Measurements from ENCODE around the gene LPCAT1. TPM values are rescaled to one million over a fixed set of nuclear protein-coding genes. Genes with fewer than 3 reads are reported as not detected.
A peak's percentile ranks its signal among the peaks of the same experiment; 100 is the strongest.

LPCAT1 gene
- total and polyA plus RNA-seq, 2 experiments from 2014 or later: 22.2 to 48.4 TPM

GRCh38 chr5:1554410-1554967 is 30.7 kb upstream of the LPCAT1 start:
- Histone ChIP-seq H3K4me2 (ENCODE audit: unreplicated experiment) (no peak overlapping the region), H3K9me3 (ENCODE audit: low read depth) (no peaks in the 10 kb centered on the region), H3K79me2 (ENCODE audit: insufficient read depth) (no peaks in the 10 kb centered on the region), H2AFZ (no peak overlapping the region), H3K27me3 (replicated peaks; ENCODE audit: insufficient read depth) (no peaks in the 10 kb centered on the region; the same call in 1 of the 2 replicates), H3K4me1 (ENCODE audit: insufficient read depth) (peaks cover 10% of the 10 kb centered on the region), H3F3A (ENCODE audit: insufficient read depth) (no peaks in the 10 kb centered on the region), H3K9me2 (ENCODE audit: insufficient read depth) (no peaks in the 10 kb centered on the region), H3K27ac (no peak overlapping the region), H3K9ac (no peak overlapping the region), H3K4me3 (no peak overlapping the region), H4K20me1 (ENCODE audit: insufficient read depth) (no peaks in the 10 kb centered on the region), H3K36me3 (ENCODE audit: low read depth) (no peaks in the 10 kb centered on the region)
- DNase-seq: no peak
- TF ChIP-seq EZH2phosphoT487 (IDR thresholded peaks at IDR 0.05; ENCODE audit: insufficient read depth, low read depth) (no peak), EZH2 (IDR thresholded peaks at IDR 0.05; ENCODE audit: insufficient read depth, poor library complexity, severe bottlenecking) (no peak)
- WGBS, 2 experiments (ENCODE audit: low coverage in 1 of 2, low lambda C conversion rate in 2 of 2, missing lambda C conversion rate in 2 of 2): 91 to 94% methylated on average over 11 of the region's 11 CpGs
- in situ Hi-C loops (cut with MboI): no loop called here

- Histone ChIP-seq H3K4me3 (no peak overlapping the region), H3K79me2 (ENCODE audit: insufficient read depth) (no peaks in the 10 kb centered on the region), H4K20me1 (ENCODE audit: insufficient read depth) (no peaks in the 10 kb centered on the region), H3K4me1 (ENCODE audit: insufficient read depth) (peaks cover 10% of the 10 kb centered on the region), H3F3A (ENCODE audit: insufficient read depth) (no peaks in the 10 kb centered on the region), H3K27me3 (replicated peaks; ENCODE audit: insufficient read depth) (no peaks in the 10 kb centered on the region), H3K9me2 (ENCODE audit: insufficient read depth) (no peaks in the 10 kb centered on the region), H3K27ac (no peak overlapping the region), H2AFZ (no peak overlapping the region), H3K4me2 (ENCODE audit: unreplicated experiment) (no peak overlapping the region), H3K36me3 (ENCODE audit: low read depth) (no peaks in the 10 kb centered on the region), H3K9ac (no peak overlapping the region), H3K9me3 (ENCODE audit: low read depth) (no peaks in the 10 kb centered on the region)
- no peak for DNase-seq
- WGBS, 2 experiments (ENCODE audit: low coverage in 1 of 2, low lambda C conversion rate in 2 of 2, missing lambda C conversion rate in 2 of 2): 82 to 84% methylated on average over 21 of the region's 21 CpGs
- in situ Hi-C loops (cut with MboI): no loop called here
- no peak for TF ChIP-seq EZH2phosphoT487 (IDR thresholded peaks at IDR 0.05; ENCODE audit: insufficient read depth, low read depth)
- TF ChIP-seq EZH2 (IDR thresholded peaks at IDR 0.05; ENCODE audit: insufficient read depth, poor library complexity, severe bottlenecking): no peak
Measured at GRCh38 chr5:1553539-1554409, 30.0 kb upstream of the LPCAT1 start.

GRCh38 chr5:1552521-1553255 is 28.9 kb upstream of the LPCAT1 start:
- H3K4me2 ChIP-seq (ENCODE audit: unreplicated experiment): peak overlapping the region; percentile 50
- H3K36me3 ChIP-seq (ENCODE audit: low read depth): no peaks in the 10 kb centered on the region
- no peak overlapping the region; the same call in 1 of the 2 replicates for H3K9ac ChIP-seq
- peak; percentile 70 for DNase-seq
- H2AFZ ChIP-seq: peak overlapping the region; percentile 32; the same call in 1 of the 2 replicates
- no peaks in the 10 kb centered on the region for H4K20me1 ChIP-seq (ENCODE audit: insufficient read depth)
- no peaks in the 10 kb centered on the region for H3F3A ChIP-seq (ENCODE audit: insufficient read depth)
- H3K27ac ChIP-seq: no peak overlapping the region
- H3K79me2 ChIP-seq (ENCODE audit: insufficient read depth): no peaks in the 10 kb centered on the region
- no peak for TF ChIP-seq EZH2phosphoT487 (IDR thresholded peaks at IDR 0.05; ENCODE audit: insufficient read depth, low read depth)
- TF ChIP-seq EZH2 (IDR thresholded peaks at IDR 0.05; ENCODE audit: insufficient read depth, poor library complexity, severe bottlenecking): no peak
- peaks cover 10% of the 10 kb centered on the region for H3K4me1 ChIP-seq (ENCODE audit: insufficient read depth)
- in situ Hi-C loops (cut with MboI): no loop called here
- no peaks in the 10 kb centered on the region for H3K9me3 ChIP-seq (ENCODE audit: low read depth)
- peak overlapping the region; percentile 46; the same call in 1 of the 2 replicates for H3K4me3 ChIP-seq
- H3K27me3 ChIP-seq (replicated peaks; ENCODE audit: insufficient read depth): no peaks in the 10 kb centered on the region
- H3K9me2 ChIP-seq (ENCODE audit: insufficient read depth): no peaks in the 10 kb centered on the region
- WGBS, 2 experiments (ENCODE audit: low coverage in 1 of 2, low lambda C conversion rate in 2 of 2, missing lambda C conversion rate in 2 of 2): 14 to 18% methylated on average over 33 of the region's 33 CpGs
